Measurements from ENCODE around the gene COA1. TPM values are rescaled to one million over a fixed set of nuclear protein-coding genes. Genes with fewer than 3 reads are reported as not detected.
"Not testable (repeated sequence)": the region's sequence is repeated elsewhere in the genome, so short reads cannot be mapped to it uniquely, and the experiment has no call there.

The COA1 gene
- total RNA-seq, 2 donors from 2014 or later: 85.4 to 106 TPM

- H3K9me3 Mint-ChIP-seq; H3K4me3 Mint-ChIP-seq; DNase-seq; H3K27ac Mint-ChIP-seq; H3K27me3 Mint-ChIP-seq (ENCODE audit: low read depth); ATAC-seq (replicated peaks in 1 of 2): not testable (repeated sequence)
- Mint-ChIP-seq H3K36me3 (ENCODE audit: insufficient read depth in 2 of 2) (peaks cover 7 to 11% of the 10 kb centered on the region in 2 donors), H3K4me1 (ENCODE audit: low read depth) (peaks cover 40% of the 10 kb centered on the region)
Measured at GRCh38 chr7:43687866-43688265, 41.5 kb downstream of the COA1 start.

- H3K27ac Mint-ChIP-seq: no peak overlapping the region
- H3K4me1 Mint-ChIP-seq (ENCODE audit: low read depth): peaks cover 49% of the 10 kb centered on the region
- DNase-seq: no peak
Measured at GRCh38 chr7:43686991-43687390, 42.3 kb downstream of the COA1 start.

DNA sequence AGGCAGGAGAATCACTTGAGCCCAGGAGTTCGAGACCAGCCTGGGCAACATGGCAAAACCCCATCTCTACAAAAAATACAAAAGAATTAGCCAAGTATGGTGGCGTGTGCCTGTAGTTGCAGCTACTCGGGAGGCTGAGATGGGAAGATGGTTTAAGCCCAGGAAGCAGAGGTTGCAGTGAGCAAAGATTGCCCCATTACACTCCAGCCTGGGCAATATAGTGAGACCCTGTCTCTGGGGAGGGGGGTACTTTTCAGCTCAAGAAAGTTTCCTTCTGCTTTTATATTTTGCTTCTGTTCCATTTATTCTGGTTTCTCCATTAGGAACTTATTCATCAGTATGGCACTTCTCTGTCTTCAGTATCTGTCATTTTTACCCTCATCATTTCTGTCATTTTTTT is 48.6 kb downstream of the COA1 start:
- Mint-ChIP-seq H3K36me3 (ENCODE audit: insufficient read depth in 2 of 2) (no peaks in the 10 kb centered on the region), H3K27ac (no peak overlapping the region), H3K9me3 (no peaks in the 10 kb centered on the region), H3K4me3 (no peak overlapping the region), H3K4me1 (ENCODE audit: low read depth) (peaks cover 85% of the 10 kb centered on the region), H3K27me3 (ENCODE audit: low read depth) (no peaks in the 10 kb centered on the region)
- ATAC-seq (replicated peaks in 1 of 2): no peak
- no peak for DNase-seq

More at GRCh38 chr7:43686991-43687390, 42.3 kb downstream of the COA1 start:
- no peak for ATAC-seq (replicated peaks in 1 of 2)
- Mint-ChIP-seq H3K27me3 (ENCODE audit: low read depth) (no peaks in the 10 kb centered on the region), H3K9me3 (peaks cover 7 to 9% of the 10 kb centered on the region in 2 donors), H3K4me3 (no peak overlapping the region), H3K36me3 (ENCODE audit: insufficient read depth in 2 of 2) (peaks cover 7 to 11% of the 10 kb centered on the region in 2 donors)

- Mint-ChIP-seq H3K4me3 (peak overlapping the region in 1 of 2 donors; percentile 82), H3K27me3 (ENCODE audit: low read depth) (no peaks in the 10 kb centered on the region), H3K27ac (peak overlapping the region; percentile 94), H3K4me1 (ENCODE audit: low read depth) (peaks cover 89% of the 10 kb centered on the region), H3K36me3 (ENCODE audit: insufficient read depth in 2 of 2) (peaks cover 6 to 7% of the 10 kb centered on the region in 2 donors), H3K9me3 (peaks cover 2 to 3% of the 10 kb centered on the region in 2 donors)
- peak; percentile 71 to 72 for ATAC-seq (replicated peaks in 1 of 2)
- no peak for DNase-seq
Measured at GRCh38 chr7:43679210-43680068, 49.9 kb downstream of the COA1 start.

GRCh38 chr7:43678315-43678714 is 51.0 kb downstream of the COA1 start:
- Mint-ChIP-seq H3K27ac (peak overlapping the region; percentile 88), H3K36me3 (ENCODE audit: insufficient read depth in 2 of 2) (peaks cover 8 to 9% of the 10 kb centered on the region in 2 donors), H3K4me3 (peak overlapping the region; percentile 48 to 68), H3K9me3 (peaks cover 3 to 5% of the 10 kb centered on the region in 2 donors), H3K27me3 (ENCODE audit: low read depth) (no peaks in the 10 kb centered on the region), H3K4me1 (ENCODE audit: low read depth) (peaks cover 89% of the 10 kb centered on the region)
- DNase-seq (no peak), ATAC-seq (replicated peaks in 1 of 2) (no peak)

GRCh38 chr7:43677864-43678263 is 51.5 kb downstream of the COA1 start:
- no peak for DNase-seq
- ATAC-seq (replicated peaks in 1 of 2): peak; percentile 49 to 51
- peaks cover 6% of the 10 kb centered on the region in 2 donors for H3K9me3 Mint-ChIP-seq
- peaks cover 11 to 12% of the 10 kb centered on the region in 2 donors for H3K36me3 Mint-ChIP-seq (ENCODE audit: insufficient read depth in 2 of 2)
- peaks cover 89% of the 10 kb centered on the region for H3K4me1 Mint-ChIP-seq (ENCODE audit: low read depth)
- peak overlapping the region; percentile 88 for H3K27ac Mint-ChIP-seq
- H3K4me3 Mint-ChIP-seq: peak overlapping the region; percentile 48 to 68
- H3K27me3 Mint-ChIP-seq (ENCODE audit: low read depth): no peaks in the 10 kb centered on the region

DNA sequence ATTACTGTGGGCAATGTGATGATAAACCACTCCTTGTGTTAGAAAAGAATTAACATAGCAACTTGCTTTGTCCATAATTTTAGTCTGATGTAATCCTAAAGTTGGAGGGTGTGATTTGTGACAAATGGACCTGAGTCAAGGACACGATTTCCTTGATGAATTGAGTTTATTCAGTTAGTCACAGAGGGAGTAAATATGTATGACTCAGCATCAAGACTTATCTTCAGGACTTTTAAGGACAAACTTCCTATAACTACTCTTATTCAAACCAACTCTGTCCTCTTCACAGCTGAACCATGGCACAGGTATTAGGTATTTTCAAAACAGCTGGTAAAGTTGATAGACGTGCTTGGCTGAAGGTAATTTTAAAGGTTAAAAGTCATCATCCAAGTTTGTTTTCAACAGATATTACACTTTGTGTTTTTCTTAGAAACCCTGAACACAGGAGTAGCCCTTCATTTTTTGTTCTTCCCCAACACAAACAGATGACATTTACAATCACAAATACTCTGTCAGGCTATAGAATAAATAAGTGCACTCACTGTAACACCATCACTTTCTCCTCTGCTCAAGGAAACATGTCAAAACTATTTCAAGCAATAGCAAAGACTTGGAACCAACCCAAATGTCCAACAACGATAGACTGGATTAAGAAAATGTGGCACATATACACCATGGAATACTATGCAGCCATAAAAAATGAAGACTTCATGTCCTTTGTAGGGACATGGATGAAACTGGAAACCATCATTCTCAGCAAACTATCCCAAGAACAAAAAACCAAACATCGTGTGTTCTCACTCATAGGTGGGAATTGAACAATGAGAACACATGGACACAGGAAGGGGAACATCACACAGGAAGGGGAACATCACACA is 54.5 kb downstream of the COA1 start:
- Mint-ChIP-seq H3K9me3 (peaks cover 16 to 20% of the 10 kb centered on the region in 2 donors), H3K4me3 (peak overlapping the region in 1 of 2 donors; percentile 2), H3K4me1 (ENCODE audit: low read depth) (peaks cover 88% of the 10 kb centered on the region), H3K27ac (peak overlapping the region; percentile 86), H3K27me3 (ENCODE audit: low read depth) (no peaks in the 10 kb centered on the region), H3K36me3 (ENCODE audit: insufficient read depth in 2 of 2) (peaks cover 27 to 32% of the 10 kb centered on the region in 2 donors)
- ATAC-seq (replicated peaks in 1 of 2): no peak
- no peak for DNase-seq

GRCh38 chr7:43673243-43673976 is 55.9 kb downstream of the COA1 start:
- peaks cover 88% of the 10 kb centered on the region for H3K4me1 Mint-ChIP-seq (ENCODE audit: low read depth)
- H3K9me3 Mint-ChIP-seq: peaks cover 17 to 22% of the 10 kb centered on the region in 2 donors
- peaks cover 31 to 37% of the 10 kb centered on the region in 2 donors for H3K36me3 Mint-ChIP-seq (ENCODE audit: insufficient read depth in 2 of 2)
- not testable (repeated sequence) for ATAC-seq (replicated peaks in 1 of 2); H3K27me3 Mint-ChIP-seq (ENCODE audit: low read depth); H3K4me3 Mint-ChIP-seq; DNase-seq
- H3K27ac Mint-ChIP-seq: peak overlapping the region; percentile 42

- Mint-ChIP-seq H3K27ac (no peak overlapping the region), H3K27me3 (ENCODE audit: low read depth) (no peaks in the 10 kb centered on the region), H3K4me1 (ENCODE audit: low read depth) (peaks cover 81% of the 10 kb centered on the region), H3K4me3 (no peak overlapping the region), H3K36me3 (ENCODE audit: insufficient read depth in 2 of 2) (peaks cover 34 to 50% of the 10 kb centered on the region in 2 donors), H3K9me3 (peaks cover 17 to 22% of the 10 kb centered on the region in 2 donors)
- no peak for ATAC-seq (replicated peaks in 1 of 2)
- DNase-seq: no peak
Measured at GRCh38 chr7:43671521-43671920, 57.8 kb downstream of the COA1 start.

DNA sequence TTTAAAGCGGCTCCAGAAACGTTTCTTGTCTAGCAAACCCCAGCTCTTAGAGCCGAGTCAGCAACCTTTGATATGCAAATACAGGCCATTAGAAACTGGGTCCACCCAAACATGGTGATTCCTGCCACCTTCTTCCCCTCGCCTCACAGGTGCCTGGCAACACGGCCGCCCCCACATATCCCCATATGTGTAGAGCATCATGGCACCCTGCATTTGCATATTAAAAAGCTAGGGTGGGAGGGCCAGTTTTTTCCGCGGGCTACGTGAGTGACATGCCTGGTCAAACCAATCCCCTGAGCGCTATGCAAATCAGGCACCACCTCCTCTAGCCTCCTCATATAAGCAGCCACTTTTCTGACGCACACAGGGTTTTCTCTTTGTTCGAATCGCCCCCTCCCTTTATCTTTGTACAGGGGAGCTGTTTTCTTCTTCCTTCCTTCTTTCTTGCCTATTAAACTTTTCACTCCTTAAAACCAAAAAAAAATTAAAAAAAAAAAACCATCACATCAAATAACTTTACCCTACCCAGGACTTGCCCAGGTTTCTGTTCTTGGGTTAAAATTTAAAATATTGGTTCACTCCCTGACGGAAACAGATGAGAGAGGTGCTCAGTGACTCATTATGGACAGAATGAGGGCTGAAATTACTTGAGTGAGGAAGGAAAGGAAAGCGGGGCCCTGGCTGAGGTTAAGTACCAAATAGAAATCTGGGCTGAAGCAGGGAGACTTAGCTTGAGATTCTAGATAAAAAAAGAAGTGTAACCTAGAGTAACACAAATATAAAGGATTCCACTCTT is 59.8 kb downstream of the COA1 start:
- Mint-ChIP-seq H3K27ac (peak overlapping the region; percentile 97), H3K27me3 (ENCODE audit: low read depth) (no peaks in the 10 kb centered on the region), H3K36me3 (ENCODE audit: insufficient read depth in 2 of 2) (peaks cover 31 to 51% of the 10 kb centered on the region in 2 donors), H3K9me3 (peaks cover 17 to 24% of the 10 kb centered on the region in 2 donors), H3K4me1 (ENCODE audit: low read depth) (peaks cover 88% of the 10 kb centered on the region), H3K4me3 (peak overlapping the region; percentile 74 to 86)
- ATAC-seq (replicated peaks in 1 of 2) (peak; percentile 88), DNase-seq (peak; percentile 84 to 86)

DNA sequence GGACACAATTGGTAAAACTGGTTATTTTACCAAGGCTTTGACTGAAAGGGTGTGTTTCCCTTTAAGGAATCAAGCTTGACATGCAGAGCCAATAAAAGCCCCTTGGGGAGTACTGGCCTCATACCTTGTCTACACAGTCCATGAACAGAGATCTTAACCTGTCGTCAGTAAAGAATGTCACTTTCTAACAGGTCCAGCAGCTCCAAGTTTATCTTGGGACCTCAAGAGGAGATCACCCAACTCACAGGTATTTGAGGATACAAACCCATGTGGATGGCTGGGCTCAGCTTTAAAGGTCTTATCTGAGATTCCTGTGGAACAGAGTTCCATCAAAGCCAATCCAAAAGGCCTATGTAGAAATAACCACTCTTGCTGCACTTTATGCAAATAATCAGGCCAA is 61.3 kb downstream of the COA1 start:
- peaks cover 26 to 53% of the 10 kb centered on the region in 2 donors for H3K36me3 Mint-ChIP-seq (ENCODE audit: insufficient read depth in 2 of 2)
- peaks cover 88% of the 10 kb centered on the region for H3K4me1 Mint-ChIP-seq (ENCODE audit: low read depth)
- no peak overlapping the region for H3K27ac Mint-ChIP-seq
- no peak overlapping the region for H3K4me3 Mint-ChIP-seq
- H3K9me3 Mint-ChIP-seq: peaks cover 14 to 24% of the 10 kb centered on the region in 2 donors
- H3K27me3 Mint-ChIP-seq (ENCODE audit: low read depth): no peaks in the 10 kb centered on the region
- ATAC-seq (replicated peaks in 1 of 2): no peak
- DNase-seq: no peak

GRCh38 chr7:43666938-43667337 is 62.4 kb downstream of the COA1 start:
- no peak overlapping the region for H3K4me3 Mint-ChIP-seq
- H3K27me3 Mint-ChIP-seq (ENCODE audit: low read depth): no peaks in the 10 kb centered on the region
- DNase-seq (no peak), ATAC-seq (replicated peaks in 1 of 2) (no peak)
- peaks cover 82% of the 10 kb centered on the region for H3K4me1 Mint-ChIP-seq (ENCODE audit: low read depth)
- peaks cover 18 to 45% of the 10 kb centered on the region in 2 donors for H3K36me3 Mint-ChIP-seq (ENCODE audit: insufficient read depth in 2 of 2)
- H3K9me3 Mint-ChIP-seq: peaks cover 7 to 16% of the 10 kb centered on the region in 2 donors
- no peak overlapping the region for H3K27ac Mint-ChIP-seq
